Body of pancreas (tissue), 4 donors: ENCODE measurements around the gene DDX41.

ENCODE experiments used
- POLR2A ChIP-seq, 3 donors: fragments of 450-650 bp; IDR thresholded peaks; one replicate each; pipeline ENCODE4 v1.6.1; 2016; ENCODE audit warnings: antibody characterized with exemption in 3 of 3, mild to moderate bottlenecking in 2 of 3
- TF ChIP-seq, protein P1 (sequence below), 7 experiments: fragments of 450-650 bp in 4 of 7; fragments of 200-600 bp in 3 of 7; sonication (generic) in 3 of 7; IDR thresholded peaks; one replicate each; pipeline ENCODE4 v1.5.1; 2016 to 2019; ENCODE audit warnings: antibody characterized with exemption in 7 of 7

DNA sequence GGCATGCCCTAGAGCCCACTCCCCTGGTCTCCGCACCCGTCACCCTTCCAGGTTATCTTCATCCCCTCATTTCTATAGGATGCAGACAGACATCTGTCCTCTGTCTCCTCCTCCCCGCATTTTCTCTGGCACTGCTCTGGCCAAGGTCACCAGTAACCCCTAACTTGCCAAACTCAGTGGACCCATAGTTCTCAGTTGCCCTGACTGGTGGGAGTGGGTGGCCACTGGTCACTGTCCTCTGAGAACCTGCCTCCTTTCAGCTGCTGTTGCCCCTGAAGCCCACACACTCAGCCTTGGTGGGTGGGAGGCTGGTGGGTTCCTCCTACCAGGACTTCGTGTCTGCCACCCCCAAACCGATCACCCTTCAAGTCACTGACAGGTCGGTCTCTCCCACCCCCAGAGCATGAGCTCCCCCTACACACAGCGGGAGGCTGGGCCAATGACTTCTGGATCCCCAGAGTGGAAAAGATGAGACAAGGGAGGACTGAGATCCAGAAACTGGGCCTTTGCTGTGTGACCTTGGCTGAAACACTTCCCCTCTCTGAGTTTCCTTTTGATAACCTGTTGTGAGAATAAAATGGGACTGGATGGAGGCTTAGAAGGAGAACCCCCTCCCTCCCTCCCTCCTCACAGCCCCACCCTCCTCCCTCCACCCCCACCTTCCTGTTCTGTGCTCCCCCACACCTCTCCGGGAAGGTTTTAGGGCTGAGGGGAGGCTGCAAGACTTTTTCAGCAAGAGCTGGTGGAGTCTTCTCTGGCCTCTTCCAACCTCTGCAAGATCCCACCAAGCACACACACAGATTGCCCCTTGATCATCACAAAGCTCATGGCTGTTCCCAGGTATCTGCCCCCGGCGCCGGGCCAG lies 41.0 kb downstream of the DDX41 start:
- no peak for TF ChIP-seq POLR2A (IDR thresholded peaks at IDR 0.05)
- TF ChIP-seq, protein P1, sequence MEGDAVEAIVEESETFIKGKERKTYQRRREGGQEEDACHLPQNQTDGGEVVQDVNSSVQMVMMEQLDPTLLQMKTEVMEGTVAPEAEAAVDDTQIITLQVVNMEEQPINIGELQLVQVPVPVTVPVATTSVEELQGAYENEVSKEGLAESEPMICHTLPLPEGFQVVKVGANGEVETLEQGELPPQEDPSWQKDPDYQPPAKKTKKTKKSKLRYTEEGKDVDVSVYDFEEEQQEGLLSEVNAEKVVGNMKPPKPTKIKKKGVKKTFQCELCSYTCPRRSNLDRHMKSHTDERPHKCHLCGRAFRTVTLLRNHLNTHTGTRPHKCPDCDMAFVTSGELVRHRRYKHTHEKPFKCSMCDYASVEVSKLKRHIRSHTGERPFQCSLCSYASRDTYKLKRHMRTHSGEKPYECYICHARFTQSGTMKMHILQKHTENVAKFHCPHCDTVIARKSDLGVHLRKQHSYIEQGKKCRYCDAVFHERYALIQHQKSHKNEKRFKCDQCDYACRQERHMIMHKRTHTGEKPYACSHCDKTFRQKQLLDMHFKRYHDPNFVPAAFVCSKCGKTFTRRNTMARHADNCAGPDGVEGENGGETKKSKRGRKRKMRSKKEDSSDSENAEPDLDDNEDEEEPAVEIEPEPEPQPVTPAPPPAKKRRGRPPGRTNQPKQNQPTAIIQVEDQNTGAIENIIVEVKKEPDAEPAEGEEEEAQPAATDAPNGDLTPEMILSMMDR (IDR thresholded peaks at IDR 0.05): no peak
